Breast epithelium (tissue), 4 donors: Measurements from ENCODE around the gene CHTF18. TPM values are rescaled to one million over a fixed set of nuclear protein-coding genes. Genes with fewer than 3 reads are reported as not detected.
A peak's percentile ranks its signal among the peaks of the same experiment; 100 is the strongest.
"Not testable (repeated sequence)": the region's sequence is repeated elsewhere in the genome, so short reads cannot be mapped to it uniquely, and the experiment has no call there.

ENCODE experiments used
- DNase-seq, 2 donors: peaks; one replicate each; pipeline ENCODE4 v3.0.0-alpha.2; 2019; ENCODE audit warnings: low spot score in 2 of 2
- H3K27ac ChIP-seq, 2 donors: fragments of 200-600 bp; sonication (generic) in 1 of 2; one replicate each; pipeline ENCODE4 v1.5.1; 2016 to 2019; ENCODE audit warnings: mild to moderate bottlenecking in 1 of 2
- H3K27me3 ChIP-seq, 2 donors: fragments of 200-600 bp; sonication (generic) in 1 of 2; one replicate each; pipeline versions ENCODE4 v1.5.1 to v1.6.0; 2017 to 2019; ENCODE audit warnings: control low read depth in 1 of 2, mild to moderate bottlenecking in 1 of 2
- H3K36me3 ChIP-seq: fragments of 200-600 bp; one replicate; pipeline ENCODE4 v1.5.1; 2019
- H3K4me1 ChIP-seq, 2 donors: fragments of 200-600 bp; sonication (generic); one replicate each; pipeline ENCODE4 v1.5.1; 2016 to 2019; ENCODE audit warnings: control low read depth in 1 of 2
- H3K4me3 ChIP-seq, 3 donors: fragments of 200-600 bp; sonication (generic); 1 replicate in 2 of 3; 2 replicates in 1 of 3; pipeline ENCODE4 v1.5.1; 2016 to 2019; ENCODE audit warnings: mild to moderate bottlenecking in 3 of 3, moderate library complexity in 2 of 3
- H3K9me3 ChIP-seq, 2 donors: fragments of 200-600 bp; sonication (generic) in 1 of 2; one replicate each; pipeline ENCODE4 v1.5.1; 2016 to 2019; ENCODE audit warnings: control low read depth in 1 of 2
- CTCF ChIP-seq, 3 donors: fragments of 450-650 bp; IDR thresholded peaks; one replicate each; pipeline ENCODE4 v1.5.1; 2016 to 2017; ENCODE audit warnings: antibody characterized with exemption in 3 of 3, mild to moderate bottlenecking in 3 of 3, moderate library complexity in 3 of 3
- POLR2A ChIP-seq: fragments of 450-650 bp; IDR thresholded peaks from one replicate; pipeline ENCODE4 v1.6.1; 2016; ENCODE audit warnings: antibody characterized with exemption, mild to moderate bottlenecking, moderate library complexity
- POLR2AphosphoS5 ChIP-seq, 3 donors: sonication (generic); formaldehyde crosslinking; IDR thresholded peaks; one replicate each; pipeline ENCODE4 v1.6.1; 2017; ENCODE audit warnings: antibody characterized with exemption in 3 of 3
- intact Hi-C: fragments of 100-400 bp; cut with DNase I; formaldehyde crosslinking; loops from one replicate; pipeline ENCODE4 v1.15.1; 2023; ENCODE audit warnings: low total_unique reads
- total RNA-seq, 3 donors: library from RNA; depleted of rRNA; stranded (reverse); fragments of >200 nt; gene quantifications; one replicate each; pipeline ENCODE4 v1.1.0, GENCODE V29; 2016

CHTF18 gene
- total RNA-seq, 3 donors from 2014 or later, result 12.6 to 15.5 (median 13.1) TPM

GRCh38 chr16:747978-748746 is 40.3 kb upstream of the CHTF18 start:
- no peaks in the 10 kb centered on the region for H3K9me3 ChIP-seq
- TF ChIP-seq CTCF (IDR thresholded peaks at IDR 0.05), result no peak
- no peak for TF ChIP-seq POLR2A
- TF ChIP-seq POLR2AphosphoS5 (IDR thresholded peaks at IDR 0.05), result no peak
- intact Hi-C loops, result no loop called here
- H3K4me3 ChIP-seq, result no peak overlapping the region
- peaks cover 0 to 3% of the 10 kb centered on the region in 2 donors for H3K4me1 ChIP-seq
- no peaks in the 10 kb centered on the region for H3K27me3 ChIP-seq
- no peaks in the 10 kb centered on the region for H3K36me3 ChIP-seq
- peak overlapping the region in 1 of 2 donors; percentile 48 for H3K27ac ChIP-seq
- no peak for DNase-seq

DNA sequence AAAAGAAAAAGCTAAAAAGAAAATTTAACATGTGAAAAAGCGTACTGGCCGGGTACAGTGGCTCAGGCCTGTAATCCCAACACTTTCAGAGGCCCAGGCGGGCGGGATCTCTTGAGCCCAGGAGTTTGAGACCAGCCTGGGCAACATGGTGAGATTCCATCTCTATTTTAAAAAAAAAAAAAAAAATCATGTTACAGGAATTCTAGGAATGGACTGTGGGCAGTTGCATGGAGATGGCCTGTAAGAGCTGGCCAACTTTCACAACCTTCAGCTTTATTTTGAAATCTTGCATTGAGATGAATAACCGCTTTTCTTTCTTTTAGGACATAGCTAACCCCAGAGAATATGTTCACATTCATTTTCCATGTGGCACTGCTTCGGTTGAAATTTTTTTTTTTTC is 39.4 kb upstream of the CHTF18 start:
- TF ChIP-seq CTCF (IDR thresholded peaks at IDR 0.05) (no peak), POLR2AphosphoS5 (IDR thresholded peaks at IDR 0.05) (peak in 1 of 3 donors; percentile 38), POLR2A (no peak)
- peak in 1 of 2 donors; percentile 54 for DNase-seq
- Histone ChIP-seq H3K9me3 (no peaks in the 10 kb centered on the region), H3K4me3 (no peak overlapping the region), H3K36me3 (no peaks in the 10 kb centered on the region), H3K27ac (peak overlapping the region in 1 of 2 donors; percentile 11), H3K4me1 (peaks cover 0 to 3% of the 10 kb centered on the region in 2 donors), H3K27me3 (no peaks in the 10 kb centered on the region)
- intact Hi-C loops, result no loop called here

DNA sequence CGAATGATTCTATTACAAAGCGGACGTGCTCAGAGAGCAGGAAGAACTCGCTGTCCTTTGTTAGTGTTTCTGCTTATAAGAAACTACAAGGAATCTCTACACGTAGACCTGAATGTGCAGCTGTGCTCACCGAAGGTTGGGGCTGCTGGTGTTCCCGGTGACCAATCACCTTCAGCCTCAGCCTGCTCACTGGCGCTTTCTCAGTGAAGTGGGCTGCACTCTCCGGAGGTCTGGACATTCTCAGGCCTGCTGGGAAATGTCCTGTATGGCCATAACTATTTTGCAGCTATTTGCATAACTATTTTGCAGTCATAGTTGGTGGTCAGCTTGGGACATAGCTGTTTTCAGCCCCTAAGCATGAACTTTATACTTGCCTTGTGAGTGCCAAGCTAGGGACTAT is 37.9 kb upstream of the CHTF18 start:
- TF ChIP-seq CTCF (IDR thresholded peaks at IDR 0.05), result no peak
- TF ChIP-seq POLR2A, result no peak
- TF ChIP-seq POLR2AphosphoS5 (IDR thresholded peaks at IDR 0.05), result no peak
- no peak for DNase-seq

DNA sequence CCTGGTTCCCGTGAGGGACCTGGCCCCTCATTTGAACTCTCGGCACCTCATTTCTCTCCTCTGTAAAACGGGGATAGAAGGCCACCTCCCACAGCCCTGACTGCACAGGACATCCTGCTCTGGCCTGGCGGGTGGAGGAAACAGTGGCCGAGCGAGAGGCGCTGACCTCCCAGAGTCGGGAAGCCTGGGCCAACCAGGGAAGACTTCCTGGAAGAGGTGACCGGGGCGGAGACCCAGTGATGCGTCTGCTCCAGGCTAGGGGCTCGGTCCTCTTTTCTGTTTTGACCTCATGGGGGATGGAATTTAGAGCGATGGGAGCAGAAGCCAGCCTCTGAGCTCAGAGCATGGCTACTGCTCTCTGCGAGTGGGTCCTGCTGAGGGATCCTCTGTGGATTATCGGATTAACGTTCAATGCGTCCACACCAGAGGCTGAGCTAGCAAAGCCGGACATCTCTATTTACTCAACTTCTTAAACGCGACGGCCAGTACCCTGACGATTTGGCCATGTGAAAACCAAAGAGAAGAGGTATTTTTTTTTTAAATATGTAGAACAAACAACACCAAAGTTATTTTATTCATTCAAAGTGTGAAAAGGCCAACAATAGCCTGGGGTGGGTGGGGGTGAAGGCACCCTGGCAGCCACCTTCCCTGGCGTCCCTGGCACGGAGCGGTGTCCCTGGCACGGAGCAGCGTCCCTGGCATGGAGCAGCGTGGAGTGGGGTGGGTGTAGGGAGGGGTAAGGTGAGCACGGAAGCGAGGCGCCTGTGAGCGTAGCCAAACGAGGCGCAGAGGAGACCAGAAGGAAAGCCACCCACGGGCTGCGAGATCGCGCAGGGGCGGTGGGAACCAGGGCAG is 37.0 kb upstream of the CHTF18 start:
- TF ChIP-seq CTCF (IDR thresholded peaks at IDR 0.05) (no peak), POLR2AphosphoS5 (IDR thresholded peaks at IDR 0.05) (no peak), POLR2A (no peak)
- peak in 1 of 2 donors; percentile 80 for DNase-seq
- intact Hi-C loops, result no loop called here
- Histone ChIP-seq H3K36me3 (no peaks in the 10 kb centered on the region), H3K9me3 (no peaks in the 10 kb centered on the region), H3K27ac (peak overlapping the region; percentile 65 to 79), H3K4me3 (peak overlapping the region in 2 of 3 donors; percentile 5 to 27), H3K4me1 (peaks cover 0 to 3% of the 10 kb centered on the region in 2 donors), H3K27me3 (no peaks in the 10 kb centered on the region)

More for the DNA sequence above, 37.9 kb upstream of the CHTF18 start:
- H3K36me3 ChIP-seq, result no peaks in the 10 kb centered on the region
- intact Hi-C loops, result no loop called here
- no peaks in the 10 kb centered on the region for H3K27me3 ChIP-seq
- H3K4me3 ChIP-seq, result no peak overlapping the region
- peak overlapping the region; percentile 65 to 79 for H3K27ac ChIP-seq
- peaks cover 0 to 3% of the 10 kb centered on the region in 2 donors for H3K4me1 ChIP-seq
- H3K9me3 ChIP-seq, result no peaks in the 10 kb centered on the region

DNA sequence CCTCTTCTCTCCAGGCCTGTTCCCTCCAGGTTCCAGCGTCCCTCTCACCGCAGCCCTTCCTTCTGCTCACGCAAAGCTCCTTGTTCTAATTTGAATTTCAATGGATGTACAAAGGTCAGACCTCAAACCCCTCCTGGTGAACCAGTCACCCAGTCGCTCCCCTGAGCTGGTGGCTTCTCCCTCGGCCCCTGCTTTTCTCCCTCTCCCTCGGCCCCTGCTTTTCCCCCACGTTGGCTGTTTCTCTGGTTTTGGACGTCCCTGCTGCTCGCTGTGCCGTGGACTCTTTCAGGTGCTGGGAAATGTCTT is 36.5 kb upstream of the CHTF18 start:
- H3K9me3 ChIP-seq, result no peaks in the 10 kb centered on the region
- intact Hi-C loops, result no loop called here
- peak overlapping the region in 2 of 3 donors; percentile 5 to 27 for H3K4me3 ChIP-seq
- peaks cover 0 to 3% of the 10 kb centered on the region in 2 donors for H3K4me1 ChIP-seq
- H3K27me3 ChIP-seq, result no peaks in the 10 kb centered on the region
- no peak for DNase-seq
- TF ChIP-seq CTCF (IDR thresholded peaks at IDR 0.05) (no peak), POLR2A (no peak), POLR2AphosphoS5 (IDR thresholded peaks at IDR 0.05) (no peak)
- H3K36me3 ChIP-seq, result no peaks in the 10 kb centered on the region
- peak overlapping the region; percentile 50 to 65 for H3K27ac ChIP-seq

GRCh38 chr16:754121-754607 is 34.3 kb upstream of the CHTF18 start:
- H3K9me3 ChIP-seq, intact Hi-C loops, H3K27me3 ChIP-seq, DNase-seq, H3K4me1 ChIP-seq, H3K36me3 ChIP-seq, H3K27ac ChIP-seq, H3K4me3 ChIP-seq: not testable (repeated sequence)
